HL-60 (cell line): ENCODE measurements around the gene ADAP2.

Experiments used
- CTCF ChIP-seq: IDR thresholded peaks from one replicate; pipeline ENCODE4 v1.5.1; 2011; ENCODE audit warnings: low read length, control low read depth, inconsistent platforms; ENCODE audit not compliant: insufficient read depth
- GABPA ChIP-seq: IDR thresholded peaks from 2 replicates; pipeline ENCODE4 v1.6.1; 2012; ENCODE audit warnings: low read depth
- POLR2AphosphoS5 ChIP-seq: IDR thresholded peaks from 2 replicates; pipeline ENCODE4 v1.6.1; 2012; ENCODE audit warnings: low read depth

GRCh38 chr17:30922235-30923030 is 688 bp downstream of the ADAP2 start:
- no peak for TF ChIP-seq CTCF
- TF ChIP-seq POLR2AphosphoS5 = no peak
- TF ChIP-seq GABPA = no peak
